Measurements from ENCODE around the gene AOC3.
"Not testable (repeated sequence)": the region's sequence is repeated elsewhere in the genome, so short reads cannot be mapped to it uniquely, and the experiment has no call there.

AOC3 gene

GRCh38 chr17:42866631-42867575 lies 15.9 kb downstream of the AOC3 start:
- no peak for DNase-seq (ENCODE audit: low read depth)

- DNase-seq (ENCODE audit: low read depth), result not testable (repeated sequence)
These were observed 16.8 kb downstream of the AOC3 start for GRCh38 chr17:42867694-42868261.

GRCh38 chr17:42868338-42868737 lies 17.3 kb downstream of the AOC3 start:
- no peak for DNase-seq (ENCODE audit: low read depth)

GRCh38 chr17:42871647-42872046 lies 20.6 kb downstream of the AOC3 start:
- no peak for DNase-seq (ENCODE audit: low read depth)

GRCh38 chr17:42872251-42872965 lies 21.4 kb downstream of the AOC3 start:
- no peak for DNase-seq (ENCODE audit: low read depth)

- no peak for DNase-seq (ENCODE audit: low read depth)
These were observed 22.3 kb downstream of the AOC3 start for GRCh38 chr17:42873315-42873714.

- DNase-seq (ENCODE audit: low read depth), result not testable (repeated sequence)
These were observed 23.1 kb downstream of the AOC3 start for GRCh38 chr17:42873932-42874695.

- no peak for DNase-seq (ENCODE audit: low read depth)
These were observed 26.0 kb downstream of the AOC3 start for GRCh38 chr17:42877037-42877436.

- no peak for DNase-seq (ENCODE audit: low read depth)
These were observed 27.3 kb downstream of the AOC3 start for GRCh38 chr17:42878123-42878880.

GRCh38 chr17:42878924-42879595 lies 28.1 kb downstream of the AOC3 start:
- DNase-seq (ENCODE audit: low read depth), result no peak

GRCh38 chr17:42879596-42879985 lies 28.6 kb downstream of the AOC3 start:
- DNase-seq (ENCODE audit: low read depth), result no peak

GRCh38 chr17:42880776-42881310 lies 29.8 kb downstream of the AOC3 start:
- DNase-seq (ENCODE audit: low read depth), result no peak

- not testable (repeated sequence) for DNase-seq (ENCODE audit: low read depth)
These were observed 30.7 kb downstream of the AOC3 start for GRCh38 chr17:42881706-42882105.

GRCh38 chr17:42882166-42882565 lies 31.2 kb downstream of the AOC3 start:
- DNase-seq (ENCODE audit: low read depth), result no peak

GRCh38 chr17:42883802-42884558 lies 33.0 kb downstream of the AOC3 start:
- no peak for DNase-seq (ENCODE audit: low read depth)

- DNase-seq (ENCODE audit: low read depth), result not testable (repeated sequence)
These were observed 34.8 kb downstream of the AOC3 start for GRCh38 chr17:42885806-42886205.

GRCh38 chr17:42886283-42887176 lies 35.5 kb downstream of the AOC3 start:
- no peak for DNase-seq (ENCODE audit: low read depth)

- DNase-seq (ENCODE audit: low read depth), result no peak
These were observed 38.8 kb downstream of the AOC3 start for GRCh38 chr17:42889809-42890208.

Measured in activated T-helper 1 cell treated with Interleukin-2 at 50 U/mL for 16 hours (primary cell).